NCI-H69 (cell line): ENCODE data around the gene OR4D11.

ENCODE experiments used
- DNase-seq: peaks from one replicate; lab custom pipeline; 2025; lab: John Stamatoyannopoulos, UW

OR4D11 gene

DNA sequence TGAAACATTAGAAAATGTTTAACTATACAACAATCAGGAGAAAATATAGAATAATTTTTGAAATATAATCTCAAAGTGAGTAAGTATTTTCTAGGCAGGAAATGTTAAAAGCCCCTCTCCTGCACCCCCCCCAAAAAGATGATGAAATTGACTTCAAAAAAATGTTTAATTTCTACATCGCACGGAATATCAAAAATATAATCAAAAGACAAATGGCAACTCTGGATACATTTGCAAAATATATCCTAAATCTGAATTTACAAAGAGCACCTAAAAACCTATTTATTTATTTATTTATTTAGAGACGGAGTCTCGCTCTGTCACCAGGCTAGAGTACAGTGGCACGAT lies 44.9 kb downstream of the OR4D11 start:
- no peak for DNase-seq

DNA sequence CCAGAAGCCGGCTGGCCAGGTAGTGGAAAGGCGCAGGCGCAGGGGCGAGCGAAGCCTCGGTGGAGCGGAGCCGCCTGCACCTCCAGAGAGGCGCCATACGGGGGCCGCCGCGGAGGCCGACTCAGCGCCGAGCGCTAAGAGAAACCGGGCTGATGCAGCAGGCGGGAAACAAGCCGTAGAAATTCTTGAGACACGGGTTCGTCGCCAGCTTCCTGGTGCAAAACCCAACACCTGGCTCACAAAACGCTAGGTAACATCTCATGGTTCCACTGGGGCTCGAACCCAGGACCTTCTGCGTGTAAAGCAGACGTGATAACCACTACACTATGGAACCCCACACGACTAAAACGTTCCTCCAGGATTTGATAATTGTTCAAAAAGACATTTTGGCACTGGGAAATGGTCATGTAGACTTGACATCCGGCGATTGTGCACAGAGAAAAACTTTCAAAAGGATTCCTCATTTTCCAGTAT lies 47.0 kb downstream of the OR4D11 start:
- DNase-seq: peak; percentile 98

DNA sequence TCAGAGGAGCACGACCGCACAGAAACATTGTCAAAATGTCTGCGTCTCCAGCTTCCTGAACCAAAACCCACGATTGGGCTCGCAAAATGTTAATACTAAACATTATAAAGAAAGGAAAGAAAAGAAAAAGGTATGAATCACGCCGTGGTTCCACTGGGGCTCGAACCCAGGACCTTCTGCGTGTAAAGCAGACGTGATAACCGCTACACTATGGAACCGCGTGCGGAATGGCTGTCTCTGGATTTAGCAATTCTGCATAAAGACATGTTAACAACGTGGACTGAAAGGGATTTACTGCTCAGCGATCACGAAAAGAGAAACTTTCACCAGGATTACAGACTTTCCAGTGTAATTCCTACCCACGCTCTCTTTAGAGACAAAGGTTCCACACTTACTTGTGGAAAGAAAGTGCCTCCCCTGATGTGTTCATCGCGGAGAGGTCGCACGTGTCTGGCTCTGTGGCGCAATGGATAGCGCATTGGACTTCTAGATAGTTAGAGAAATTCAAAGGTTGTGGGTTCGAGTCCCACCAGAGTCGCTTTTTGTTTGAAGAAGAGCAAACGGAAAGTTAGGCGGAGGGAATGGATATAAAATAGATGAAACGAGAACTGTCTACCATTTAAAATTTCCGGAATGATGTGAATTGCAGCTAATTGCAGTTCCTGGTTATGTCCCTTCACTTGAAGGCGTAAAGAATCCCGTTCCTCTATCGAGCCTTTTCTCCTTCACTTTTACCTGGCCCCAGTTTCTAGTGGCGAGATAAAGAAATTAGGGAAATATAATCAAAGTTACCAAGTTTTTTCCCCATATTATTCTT lies 47.7 kb downstream of the OR4D11 start:
- DNase-seq: peak; percentile 97

DNA sequence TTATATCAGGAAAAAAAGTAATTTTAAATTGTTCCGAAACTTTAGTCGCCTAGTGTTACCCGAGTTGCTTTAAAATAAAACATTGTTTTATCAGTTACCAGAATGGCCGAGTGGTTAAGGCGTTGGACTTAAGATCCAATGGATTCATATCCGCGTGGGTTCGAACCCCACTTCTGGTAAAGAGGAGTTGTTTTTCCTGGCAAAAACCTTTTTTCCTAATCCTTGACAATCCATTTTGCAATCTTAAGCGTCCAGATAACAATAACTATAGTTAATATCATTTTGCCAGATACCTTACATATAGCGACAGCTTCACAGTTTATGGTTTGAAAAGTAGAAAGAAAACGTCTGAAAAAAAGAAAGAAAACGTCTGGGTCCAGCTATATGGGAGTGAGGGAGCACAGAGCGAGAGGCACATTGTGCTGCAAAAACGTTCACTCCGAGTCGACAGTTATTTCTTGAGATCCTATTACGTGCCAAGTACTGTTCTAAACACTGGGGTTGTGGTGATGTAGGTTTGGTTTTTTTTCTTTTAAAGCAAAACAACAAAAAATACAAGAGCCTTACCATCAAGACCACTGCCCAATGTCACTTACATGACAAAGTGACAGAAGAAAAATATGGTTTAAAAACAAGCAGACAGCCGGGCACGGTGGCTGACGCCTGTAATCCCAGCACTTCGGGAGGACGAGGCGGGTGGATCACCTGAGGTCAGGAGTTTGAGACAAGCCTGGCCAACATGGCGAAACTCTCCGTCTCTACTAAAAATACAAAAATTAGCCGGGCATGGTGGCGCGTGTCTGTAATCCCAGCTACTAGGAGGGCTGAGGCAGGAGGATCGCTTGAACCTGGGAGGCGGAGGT lies 48.5 kb downstream of the OR4D11 start:
- peak; percentile 89 for DNase-seq

DNA sequence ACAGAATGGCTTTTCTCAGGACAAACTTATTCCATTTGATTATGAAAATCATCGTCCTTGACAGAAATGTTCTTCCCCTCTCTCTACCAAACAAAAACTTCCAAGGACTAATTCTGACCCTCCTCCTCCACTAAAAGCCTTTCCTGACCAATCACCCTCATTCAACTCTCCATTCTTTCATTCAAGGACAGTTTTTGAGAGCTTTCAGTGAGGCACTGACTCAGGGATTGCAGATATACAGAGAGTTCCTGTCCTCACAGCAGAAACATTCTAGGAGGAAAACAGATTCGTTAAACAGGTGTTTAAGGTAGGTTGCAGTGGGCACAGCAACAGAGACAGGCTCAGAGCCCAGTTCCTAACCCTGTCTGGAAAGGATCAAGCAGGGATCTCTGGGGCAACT lies 49.5 kb downstream of the OR4D11 start:
- peak; percentile 30 for DNase-seq

DNA sequence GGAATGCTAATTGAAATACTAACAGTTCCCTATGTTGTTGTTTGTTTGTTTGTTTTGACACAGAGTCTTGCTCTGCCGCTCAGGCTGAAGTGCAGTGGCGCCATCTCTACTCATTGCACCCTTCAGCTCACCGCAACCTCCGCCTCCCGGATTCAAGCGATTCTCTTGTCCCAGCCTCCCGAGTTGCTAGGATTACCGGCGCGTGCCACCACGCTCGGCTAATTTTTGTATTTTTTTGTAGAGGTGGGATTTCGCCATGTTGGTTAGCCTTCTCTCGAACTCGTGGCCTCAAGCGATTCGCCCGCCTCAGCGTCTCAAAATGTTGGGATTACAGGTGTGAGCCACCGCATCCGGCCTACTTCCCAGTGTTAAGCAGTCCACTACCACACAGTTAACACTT lies 49.9 kb downstream of the OR4D11 start:
- DNase-seq: no peak
